DND-41 (cell line): ENCODE measurements around the gene PYGO2.

Experiments
- ATAC-seq: fragments of 200-7000 bp; cut with Tn5 transposase; 3 replicates; pipeline ENCODE4 v1.9.1; 2021; ENCODE audit warnings: low read depth; ENCODE audit not compliant: insufficient read depth
- DNase-seq: peaks from one replicate; pipeline ENCODE4 v3.0.0-alpha.2; 2020
- H2AFZ ChIP-seq: 2 replicates; pipeline ENCODE4 v1.6.0; 2012; ENCODE audit warnings: low read depth, low read length
- H3K27ac ChIP-seq: 2 replicates; pipeline ENCODE4 v1.5.1; 2012; ENCODE audit warnings: low read length, inconsistent platforms
- H3K27me3 ChIP-seq: fragments of 200-600 bp; sonication (generic); 2 replicates; pipeline ENCODE4 v1.6.0; 2012; ENCODE audit warnings: low read length, mild to moderate bottlenecking, inconsistent platforms; ENCODE audit not compliant: insufficient read depth, poor library complexity
- H3K36me3 ChIP-seq: 2 replicates; pipeline ENCODE4 v1.5.1; 2012; ENCODE audit warnings: low read length, inconsistent platforms; ENCODE audit not compliant: insufficient read depth
- H3K4me1 ChIP-seq: 2 replicates; pipeline ENCODE4 v1.5.1; 2012; ENCODE audit warnings: mild to moderate bottlenecking, low read length; ENCODE audit not compliant: insufficient read depth
- H3K4me2 ChIP-seq: 2 replicates; pipeline ENCODE4 v1.6.0; 2012; ENCODE audit warnings: mild to moderate bottlenecking, moderate library complexity, low read length, inconsistent platforms; ENCODE audit not compliant: insufficient read depth
- H3K4me3 ChIP-seq, 2 experiments: fragments of 200-600 bp in 1 of 2; shearing (Covaris generic) in 1 of 2; 2 replicates each; pipeline ENCODE4 v1.5.1; 2012 to 2016; ENCODE audit warnings: inconsistent platforms in 2 of 2, low read length in 2 of 2, mild to moderate bottlenecking in 2 of 2, low read depth in 1 of 2, moderate library complexity in 1 of 2
- H3K79me2 ChIP-seq: 2 replicates; pipeline ENCODE4 v1.6.0; 2012; ENCODE audit warnings: low read length, inconsistent platforms; ENCODE audit not compliant: insufficient read depth
- H3K9ac ChIP-seq: 2 replicates; pipeline ENCODE4 v1.6.0; 2012; ENCODE audit warnings: low read depth, mild to moderate bottlenecking, inconsistent platforms, low read length, moderate library complexity
- H3K9me3 ChIP-seq: 2 replicates; pipeline ENCODE4 v1.5.1; 2012; ENCODE audit warnings: low read length, moderate library complexity, mild to moderate bottlenecking, inconsistent platforms; ENCODE audit not compliant: insufficient read depth, severe bottlenecking
- H4K20me1 ChIP-seq: 2 replicates; pipeline ENCODE4 v1.6.0; 2012; ENCODE audit warnings: low read length; ENCODE audit not compliant: insufficient read depth
- CTCF ChIP-seq: IDR thresholded peaks from 2 replicates; pipeline ENCODE4 v1.5.1; 2012; ENCODE audit warnings: borderline replicate concordance, low read length, moderate library complexity, mild to moderate bottlenecking; ENCODE audit not compliant: poor library complexity, severe bottlenecking; ENCODE audit errors: extremely low read depth
- EZH2 ChIP-seq: IDR thresholded peaks from 3 replicates; pipeline ENCODE4 v1.6.1; 2012; ENCODE audit warnings: borderline replicate concordance, low read depth, mild to moderate bottlenecking, moderate library complexity, low read length, inconsistent platforms; ENCODE audit not compliant: severe bottlenecking

PYGO2 gene

GRCh38 chr1:154973344-154974101, 11.9 kb upstream of the PYGO2 start:
- Histone ChIP-seq H3K36me3 (peaks cover 53% of the 10 kb centered on the region), H3K4me3 (peak overlapping the region; percentile 79 to 93), H3K9ac (peak overlapping the region; percentile 91), H3K27me3 (no peaks in the 10 kb centered on the region), H2AFZ (peak overlapping the region; percentile 88), H3K4me1 (peaks cover 59% of the 10 kb centered on the region), H3K9me3 (no peaks in the 10 kb centered on the region), H4K20me1 (peaks cover 60% of the 10 kb centered on the region), H3K4me2 (peak overlapping the region; percentile 71), H3K27ac (peak overlapping the region; percentile 98), H3K79me2 (peaks cover 85% of the 10 kb centered on the region)
- ATAC-seq: no peak
- TF ChIP-seq EZH2: no peak
- TF ChIP-seq CTCF: peak; percentile 36
- peak; percentile 88 for DNase-seq

- H3K36me3 ChIP-seq: peaks cover 53% of the 10 kb centered on the region
- H2AFZ ChIP-seq: no peak overlapping the region
- no peak for DNase-seq
- H3K4me2 ChIP-seq: peak overlapping the region; percentile 71
- H3K9me3 ChIP-seq: no peaks in the 10 kb centered on the region
- peaks cover 55% of the 10 kb centered on the region for H4K20me1 ChIP-seq
- no peak for ATAC-seq
- H3K79me2 ChIP-seq: peaks cover 77% of the 10 kb centered on the region
- H3K9ac ChIP-seq: peak overlapping the region; percentile 91
- H3K27me3 ChIP-seq: no peaks in the 10 kb centered on the region
- H3K4me1 ChIP-seq: peaks cover 56% of the 10 kb centered on the region
- no peak for TF ChIP-seq CTCF
- no peak for TF ChIP-seq EZH2
- no peak overlapping the region for H3K27ac ChIP-seq
- peak overlapping the region in 1 of 2 experiments; percentile 79; a peak in 2 of 4 replicates for H3K4me3 ChIP-seq
Observed at GRCh38 chr1:154972517-154973343, 11.1 kb upstream of the PYGO2 start.

- ATAC-seq: no peak
Observed at GRCh38 chr1:154972213-154972516, 10.6 kb upstream of the PYGO2 start.

More at GRCh38 chr1:154972213-154972516, 10.6 kb upstream of the PYGO2 start:
- Histone ChIP-seq H3K9me3 (no peaks in the 10 kb centered on the region), H3K4me1 (peaks cover 51% of the 10 kb centered on the region), H3K36me3 (peaks cover 53% of the 10 kb centered on the region), H2AFZ (no peak overlapping the region), H3K79me2 (peaks cover 71% of the 10 kb centered on the region), H3K27ac (no peak overlapping the region), H3K4me3 (no peak overlapping the region), H3K9ac (no peak overlapping the region), H3K27me3 (no peaks in the 10 kb centered on the region), H4K20me1 (peaks cover 51% of the 10 kb centered on the region), H3K4me2 (peak overlapping the region; percentile 71; the same call in 1 of the 2 replicates)
- no peak for DNase-seq
- TF ChIP-seq EZH2: no peak
- no peak for TF ChIP-seq CTCF
